Heart left ventricle (tissue), 13 donors: ENCODE data around the gene RPL12.

Source experiments
- POLR2A ChIP-seq, 2 donors: fragments of 450-650 bp; IDR thresholded peaks; one replicate each; pipeline ENCODE4 v1.6.1; 2017; ENCODE audit warnings: antibody characterized with exemption in 2 of 2, mild to moderate bottlenecking in 2 of 2, moderate library complexity in 2 of 2
- TF ChIP-seq, protein P1 (sequence below), 12 donors: fragments of 200-600 bp; sonication (generic) in 4 of 12; IDR thresholded peaks; one replicate each; pipeline versions ENCODE4 v1.5.0 to v1.8.0; 2018 to 2022; ENCODE audit warnings: antibody characterized with exemption in 12 of 12, mild to moderate bottlenecking in 5 of 12
- donor health status: ischemic (EF 13 %, LVEDD 7.1; RV severe dilation, severe dysfunction).
- donor health status: DM: no; HTN: yes; CAD: no.
- donor health status: DM: no; HTN: no; CAD: no.
- donor health status: ischemic (EF 25% LVEDD 6.9; RV normal size, moderate dysfunction).
- donor health status: ischemic (EF 25% LVEDD 5.7; RV mildly dilated, moderate dysfunction).
- donor health status: ischemic (EF 35%, LVEDD 5.7; RV mildly dilated, moderate dysfunction).
- donor health status: nonischemic (EF 11% LVEDD 7.7; RV severe dilation, severe dysfunction).
- donor health status: DM: yes; HTN: yes; CAD: no.
- donor health status: PGD.
- donor health status: ischemic (EF 29% LVEDD 5.4; RV normal size, mild dysfunction).
- donor health status: nonischemic (EF 23%, LVEDD 6.1; RV moderate dilation, normal function).

DNA sequence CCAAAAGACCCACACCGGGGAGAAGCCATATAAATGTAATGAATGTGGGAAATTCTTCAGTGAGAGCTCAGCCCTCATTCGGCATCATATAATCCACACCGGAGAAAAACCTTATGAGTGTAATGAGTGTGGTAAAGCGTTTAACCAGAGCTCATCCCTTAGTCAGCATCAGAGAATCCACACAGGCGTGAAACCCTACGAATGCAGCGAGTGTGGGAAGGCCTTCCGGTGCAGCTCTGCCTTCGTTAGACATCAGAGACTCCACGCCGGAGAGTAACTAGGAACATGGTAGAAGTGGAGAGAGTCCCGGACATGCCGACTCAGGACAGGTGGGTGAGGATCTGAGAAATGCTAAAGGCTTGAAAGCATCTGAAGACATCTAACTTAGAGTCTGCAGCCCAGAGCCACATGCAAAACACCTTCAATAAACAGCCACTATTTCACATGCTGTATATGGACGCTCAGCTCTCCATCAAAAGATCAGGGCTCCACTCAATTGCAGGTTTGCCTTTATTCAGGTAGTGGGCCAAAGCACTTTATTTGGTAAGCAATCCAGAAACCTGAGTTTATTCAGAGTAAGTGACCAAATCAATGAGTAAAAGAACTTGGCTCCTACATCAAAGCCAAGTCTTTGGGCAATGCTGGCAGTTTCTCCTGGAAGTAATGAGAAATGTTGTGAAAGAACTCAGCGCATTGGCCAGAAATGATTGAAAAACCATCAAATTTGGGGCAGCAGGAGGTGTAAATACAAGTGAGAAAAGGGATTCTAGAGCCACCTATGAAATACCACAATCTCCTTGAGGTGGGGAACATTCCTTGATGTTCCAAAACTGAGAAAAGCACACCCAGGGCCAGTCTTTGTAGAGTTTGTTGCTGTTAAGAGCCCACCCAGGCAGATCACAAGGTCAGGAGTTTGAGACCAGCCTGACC, 6.0 kb downstream of the RPL12 start:
- TF ChIP-seq, protein P1, sequence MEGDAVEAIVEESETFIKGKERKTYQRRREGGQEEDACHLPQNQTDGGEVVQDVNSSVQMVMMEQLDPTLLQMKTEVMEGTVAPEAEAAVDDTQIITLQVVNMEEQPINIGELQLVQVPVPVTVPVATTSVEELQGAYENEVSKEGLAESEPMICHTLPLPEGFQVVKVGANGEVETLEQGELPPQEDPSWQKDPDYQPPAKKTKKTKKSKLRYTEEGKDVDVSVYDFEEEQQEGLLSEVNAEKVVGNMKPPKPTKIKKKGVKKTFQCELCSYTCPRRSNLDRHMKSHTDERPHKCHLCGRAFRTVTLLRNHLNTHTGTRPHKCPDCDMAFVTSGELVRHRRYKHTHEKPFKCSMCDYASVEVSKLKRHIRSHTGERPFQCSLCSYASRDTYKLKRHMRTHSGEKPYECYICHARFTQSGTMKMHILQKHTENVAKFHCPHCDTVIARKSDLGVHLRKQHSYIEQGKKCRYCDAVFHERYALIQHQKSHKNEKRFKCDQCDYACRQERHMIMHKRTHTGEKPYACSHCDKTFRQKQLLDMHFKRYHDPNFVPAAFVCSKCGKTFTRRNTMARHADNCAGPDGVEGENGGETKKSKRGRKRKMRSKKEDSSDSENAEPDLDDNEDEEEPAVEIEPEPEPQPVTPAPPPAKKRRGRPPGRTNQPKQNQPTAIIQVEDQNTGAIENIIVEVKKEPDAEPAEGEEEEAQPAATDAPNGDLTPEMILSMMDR (IDR thresholded peaks at IDR 0.05): no peak
- TF ChIP-seq POLR2A (IDR thresholded peaks at IDR 0.05): no peak
